GM12865 (cell line): Measurements from ENCODE around the gene BCAS4.

Experiments
- DNase-seq: peaks from one replicate; pipeline ENCODE4 v3.0.0; 2010; ENCODE audit warnings: low read depth
- H3K4me3 ChIP-seq: 2 replicates; pipeline ENCODE4 v1.5.1; 2011; ENCODE audit warnings: mild to moderate bottlenecking, low read depth, low read length, control low read depth
- TF ChIP-seq, protein P1 (sequence below): IDR thresholded peaks from 2 replicates; pipeline ENCODE4 v1.5.1; 2011; ENCODE audit warnings: low read length, control low read depth, low read depth, inconsistent platforms; ENCODE audit not compliant: insufficient read depth; ENCODE audit errors: missing control alignments

BCAS4 gene

DNA sequence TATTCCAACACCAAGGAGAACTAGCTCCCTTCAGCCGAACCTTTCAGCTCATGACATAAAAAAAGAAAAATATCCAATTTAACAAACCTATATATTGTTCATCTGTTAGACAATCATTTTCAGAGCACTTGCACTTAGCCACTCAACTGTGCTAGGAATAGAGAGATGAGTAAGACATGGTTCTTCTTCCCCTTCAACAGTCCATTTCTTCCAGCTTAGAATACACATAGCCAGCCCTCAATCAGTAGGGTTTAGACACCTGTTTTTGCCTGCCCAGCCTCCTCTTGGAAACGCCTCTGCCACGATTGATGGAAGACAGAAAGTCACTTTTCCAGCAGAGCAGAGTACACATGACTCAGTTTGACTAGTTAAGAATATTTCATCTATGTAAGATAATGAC, 114.6 kb downstream of the BCAS4 start:
- TF ChIP-seq, protein P1, sequence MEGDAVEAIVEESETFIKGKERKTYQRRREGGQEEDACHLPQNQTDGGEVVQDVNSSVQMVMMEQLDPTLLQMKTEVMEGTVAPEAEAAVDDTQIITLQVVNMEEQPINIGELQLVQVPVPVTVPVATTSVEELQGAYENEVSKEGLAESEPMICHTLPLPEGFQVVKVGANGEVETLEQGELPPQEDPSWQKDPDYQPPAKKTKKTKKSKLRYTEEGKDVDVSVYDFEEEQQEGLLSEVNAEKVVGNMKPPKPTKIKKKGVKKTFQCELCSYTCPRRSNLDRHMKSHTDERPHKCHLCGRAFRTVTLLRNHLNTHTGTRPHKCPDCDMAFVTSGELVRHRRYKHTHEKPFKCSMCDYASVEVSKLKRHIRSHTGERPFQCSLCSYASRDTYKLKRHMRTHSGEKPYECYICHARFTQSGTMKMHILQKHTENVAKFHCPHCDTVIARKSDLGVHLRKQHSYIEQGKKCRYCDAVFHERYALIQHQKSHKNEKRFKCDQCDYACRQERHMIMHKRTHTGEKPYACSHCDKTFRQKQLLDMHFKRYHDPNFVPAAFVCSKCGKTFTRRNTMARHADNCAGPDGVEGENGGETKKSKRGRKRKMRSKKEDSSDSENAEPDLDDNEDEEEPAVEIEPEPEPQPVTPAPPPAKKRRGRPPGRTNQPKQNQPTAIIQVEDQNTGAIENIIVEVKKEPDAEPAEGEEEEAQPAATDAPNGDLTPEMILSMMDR, result no peak
- no peak overlapping the region for H3K4me3 ChIP-seq
- DNase-seq, result no peak

DNA sequence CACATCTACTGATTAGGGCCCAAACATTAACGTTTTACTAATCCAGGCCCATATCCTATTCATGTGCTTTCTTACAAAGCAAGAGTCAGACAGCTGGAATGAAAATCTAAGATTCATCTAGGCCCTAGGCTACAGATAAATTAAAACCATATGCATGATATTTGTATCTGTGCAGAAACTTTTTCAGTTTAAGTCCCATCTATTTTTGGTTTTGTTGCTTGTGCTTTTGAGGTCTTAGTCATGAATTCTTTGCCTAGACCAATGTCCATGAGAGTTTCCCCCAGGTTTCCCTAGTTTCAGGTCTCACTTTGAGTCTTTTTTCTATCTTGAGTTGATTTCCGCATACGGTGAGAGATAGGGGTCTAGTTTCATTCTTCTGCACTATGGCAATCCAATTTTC, 116.2 kb downstream of the BCAS4 start:
- peak overlapping the region; percentile 17; the same call in 1 of the 2 replicates for H3K4me3 ChIP-seq
- peak; percentile 63 for DNase-seq
- TF ChIP-seq, protein P1, result no peak

DNA sequence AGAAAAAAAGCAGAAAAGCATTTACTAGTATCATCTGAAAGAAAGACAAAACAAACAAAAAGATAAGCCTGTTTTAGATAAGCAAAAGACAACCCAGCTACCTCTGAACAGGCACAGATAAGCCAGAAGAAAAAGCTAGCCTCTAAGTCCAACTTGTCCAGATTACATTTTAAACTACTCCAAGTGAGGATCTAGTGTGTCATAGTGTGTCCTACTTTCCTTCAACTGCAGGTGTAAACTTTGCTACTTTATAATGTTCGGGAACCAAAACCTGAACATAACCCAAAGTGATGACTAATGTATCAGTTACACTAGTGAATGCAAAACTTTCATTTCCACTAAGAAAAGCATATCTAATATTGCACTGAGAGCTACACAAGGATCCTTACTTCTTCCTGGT, 116.9 kb downstream of the BCAS4 start:
- TF ChIP-seq, protein P1, result no peak
- H3K4me3 ChIP-seq, result no peak overlapping the region
- DNase-seq, result peak; percentile 64

DNA sequence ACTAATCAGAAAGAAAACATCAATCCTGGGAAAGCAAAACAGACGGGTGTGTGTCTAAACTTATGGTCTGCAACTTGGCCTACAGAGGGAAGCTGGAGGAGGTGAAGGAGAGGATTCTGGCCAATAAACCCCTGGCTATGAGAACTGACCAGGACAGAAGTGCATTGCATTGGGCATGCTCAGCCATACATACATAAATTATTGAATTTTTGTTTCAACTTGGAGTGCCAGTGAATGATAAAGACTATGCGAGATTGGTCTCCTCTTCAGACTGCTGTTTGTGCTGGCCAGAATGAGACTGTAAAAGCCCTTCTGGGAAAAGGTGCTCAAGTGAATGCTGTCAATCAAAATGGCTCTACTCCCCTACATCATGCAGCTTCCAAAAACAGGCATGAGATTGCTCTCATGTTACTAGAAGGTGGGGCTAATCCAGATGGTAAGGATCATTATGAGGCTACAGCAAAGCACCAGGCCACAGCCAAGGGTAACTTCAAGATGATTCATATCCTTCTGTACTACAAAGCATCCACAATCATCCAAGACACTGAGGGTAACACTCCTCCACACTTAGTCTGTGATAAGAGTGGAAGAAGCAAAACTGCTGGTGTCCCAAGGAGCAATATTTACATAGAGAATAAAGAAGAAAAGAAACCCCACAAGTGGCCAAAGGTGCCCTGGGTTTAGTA, 119.0 kb downstream of the BCAS4 start:
- peak; percentile 61 for DNase-seq
- TF ChIP-seq, protein P1, result no peak
- H3K4me3 ChIP-seq, result no peak overlapping the region

DNA sequence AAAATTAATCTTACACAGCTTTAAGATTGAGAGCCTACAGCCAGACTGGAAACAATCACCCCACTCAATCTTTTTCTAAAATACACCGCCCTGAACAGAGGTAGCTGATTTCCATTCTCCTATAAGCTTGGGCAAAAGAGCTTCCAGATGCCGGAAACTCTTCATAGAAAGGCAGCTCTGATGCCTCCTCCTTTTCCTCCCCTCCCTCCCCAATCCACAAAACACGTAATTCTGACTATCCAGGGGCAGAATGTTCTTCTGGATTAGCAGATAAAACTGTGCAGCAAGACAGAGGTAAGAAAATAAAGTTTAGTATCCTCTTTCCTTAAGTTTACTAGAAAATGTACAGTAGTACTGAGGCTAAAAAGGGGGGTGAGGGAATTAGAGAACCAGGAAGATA, 120.6 kb downstream of the BCAS4 start:
- TF ChIP-seq, protein P1, result no peak
- H3K4me3 ChIP-seq, result no peak overlapping the region
- no peak for DNase-seq

DNA sequence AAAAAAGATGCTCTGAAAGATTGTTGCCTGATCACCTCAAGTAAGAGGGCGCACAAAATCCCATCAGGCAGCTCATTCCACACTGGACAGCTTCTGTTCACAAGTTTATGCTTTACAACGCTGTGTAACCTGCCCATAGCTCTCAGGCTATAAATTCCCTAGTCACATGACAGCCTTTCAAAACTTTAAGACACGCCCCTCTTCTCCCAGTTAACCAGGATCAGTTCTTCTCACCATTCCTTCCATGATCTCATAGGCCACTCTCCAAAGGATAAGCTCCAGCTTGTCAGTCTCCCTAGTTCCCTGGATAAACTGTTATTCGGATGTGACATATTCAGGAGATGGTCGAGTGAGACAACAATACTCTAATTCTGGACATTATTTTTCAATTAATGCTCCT, 121.4 kb downstream of the BCAS4 start:
- DNase-seq, result no peak
- TF ChIP-seq, protein P1, result no peak
- H3K4me3 ChIP-seq, result no peak overlapping the region

DNA sequence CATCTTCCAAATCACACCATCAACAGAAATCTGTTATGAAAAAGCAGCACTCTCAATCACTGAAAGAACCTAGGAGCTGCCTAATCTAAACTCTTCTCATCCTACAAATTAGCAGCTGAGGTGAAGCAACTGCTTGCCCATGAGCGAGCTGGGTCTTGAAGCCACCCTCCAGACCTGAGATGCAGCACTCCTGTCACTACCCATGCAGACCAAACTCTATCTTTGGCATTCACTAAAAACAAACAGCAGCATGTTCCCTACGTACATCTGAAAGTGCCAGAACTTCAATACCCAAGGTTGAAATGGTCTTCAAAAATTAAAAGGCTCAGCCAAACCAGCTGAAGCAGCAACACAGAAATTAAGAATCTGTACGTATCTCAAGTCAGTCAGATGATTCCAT, 122.1 kb downstream of the BCAS4 start:
- H3K4me3 ChIP-seq, result no peak overlapping the region
- TF ChIP-seq, protein P1, result no peak
- no peak for DNase-seq
